Measurements from ENCODE around the gene ZPR1.

GRCh38 chr11:116812109-116812508 lies 24.3 kb upstream of the ZPR1 start:
- TF ChIP-seq BHLHE40 (IDR thresholded peaks at IDR 0.05; ENCODE audit: low read depth, low read length), result no peak
- TF ChIP-seq FOS (IDR thresholded peaks at IDR 0.05; ENCODE audit: low read depth, low read length), result no peak
- TF ChIP-seq CEBPB (IDR thresholded peaks at IDR 0.05; ENCODE audit: low read depth, low read length), result no peak
- TF ChIP-seq CTCF (conservative IDR thresholded peaks at IDR 0.05; ENCODE audit: low read depth, low read length), result no peak
- TF ChIP-seq RCOR1 (IDR thresholded peaks at IDR 0.05; ENCODE audit: insufficient replicate concordance, low read length), result no peak
- no peak for TF ChIP-seq RFX5 (IDR thresholded peaks at IDR 0.05; ENCODE audit: low read depth, low read length)
- TF ChIP-seq SMC3 (IDR thresholded peaks at IDR 0.05; ENCODE audit: low read depth, low read length), result no peak
- no peak for TF ChIP-seq ELK1 (IDR thresholded peaks at IDR 0.05; ENCODE audit: borderline replicate concordance, low read depth, low read length)
- TF ChIP-seq POLR2A (IDR thresholded peaks at IDR 0.05; ENCODE audit: low read depth, low read length), result no peak
- no peak for TF ChIP-seq USF2 (IDR thresholded peaks at IDR 0.05; ENCODE audit: low read depth, low read length)
- TF ChIP-seq RAD21 (IDR thresholded peaks at IDR 0.05; ENCODE audit: low read length), result no peak
